Naive thymus-derived CD8-positive, alpha-beta T cell (primary cell): ENCODE measurements around the gene ZNF17. TPM values are rescaled to one million over a fixed set of nuclear protein-coding genes. Genes with fewer than 3 reads are reported as not detected.

Experiments used
- polyA plus RNA-seq, 3 donors: library from polyadenylated mRNA; unstranded; fragments of 300-500 nt; fragmentation: Illumina TruSeq; gene quantifications; one replicate each; pipeline ENCODE4 v1.2.3, GENCODE V29; 2021
- total RNA-seq, 8 experiments: library from RNA in 2 of 8; stranded (reverse) in 2 of 8; gene quantifications; one replicate each; pipeline ENCODE4 v1.2.3 and lab custom pipeline; 2021 to 2026

ZNF17 gene
- total and polyA plus RNA-seq, 5 experiments from 2014 or later: 2.9 to 27.1 (median 5.8) TPM

Other genes starting within 250 kb of the ZNF17 start
- not detected for gene DUXA, start 243.7 kb upstream of the ZNF17 start, total RNA-seq
- gene DUXA, start 243.7 kb upstream of the ZNF17 start, polyA plus RNA-seq: not detected
- 10 to 100 TPM; 77.4 to 77.6 TPM for gene ZNF264, start 219.7 kb upstream of the ZNF17 start, total RNA-seq
- gene ZNF264, start 219.7 kb upstream of the ZNF17 start, polyA plus RNA-seq: 10 to 100 TPM; 21.7 to 30.6 (median 29.2) TPM
- 1 to 10 TPM; 1.0 to 2.0 TPM for gene AURKC, start 180.1 kb upstream of the ZNF17 start, total RNA-seq
- gene AURKC, start 180.1 kb upstream of the ZNF17 start, polyA plus RNA-seq: not detected
- gene ZNF805, start 170.5 kb upstream of the ZNF17 start, total RNA-seq: 10 to 100 TPM; 22.3 to 24.3 TPM
- 1 to 10 TPM; 3.2 to 3.8 (median 3.6) TPM for gene ZNF805, start 170.5 kb upstream of the ZNF17 start, polyA plus RNA-seq
- 10 to 100 TPM; 74.4 to 85.3 TPM for gene ZNF460, start 130.7 kb upstream of the ZNF17 start, total RNA-seq
- gene ZNF460, start 130.7 kb upstream of the ZNF17 start, polyA plus RNA-seq: 1 to 10 TPM; 5.4 to 9.4 (median 6.0) TPM
- 10 to 100 TPM; 13.1 to 13.7 TPM for gene ZNF543, start 90.7 kb upstream of the ZNF17 start, total RNA-seq
- gene ZNF543, start 90.7 kb upstream of the ZNF17 start, polyA plus RNA-seq: 1 to 10 TPM in 2 of 3 donors, under 1 TPM in 1; 0.98 to 6.4 (median 2.7) TPM
- 10 to 100 TPM; 17.2 TPM for gene ZNF304, start 59.9 kb upstream of the ZNF17 start, total RNA-seq
- 1 to 10 TPM; 1.5 to 3.3 (median 1.7) TPM for gene ZNF304, start 59.9 kb upstream of the ZNF17 start, polyA plus RNA-seq
- 10 to 100 TPM; 12.2 to 15.6 TPM for gene TRAPPC2B, start 47.6 kb upstream of the ZNF17 start, total RNA-seq
- 10 to 100 TPM; 15.0 to 20.5 (median 19.1) TPM for gene TRAPPC2B, start 47.6 kb upstream of the ZNF17 start, polyA plus RNA-seq
- gene ZNF547, start 47.6 kb upstream of the ZNF17 start, total RNA-seq: 1 to 10 TPM; 7.3 to 7.4 TPM
- gene ZNF547, start 47.6 kb upstream of the ZNF17 start, polyA plus RNA-seq: 1 to 10 TPM in 1 of 3 donors, under 1 TPM in 2; 0.28 to 1.2 (median 0.34) TPM
- gene ZNF548, start 21.3 kb upstream of the ZNF17 start, total RNA-seq: 10 to 100 TPM; 91.9 to 96.6 TPM
- gene ZNF548, start 21.3 kb upstream of the ZNF17 start, polyA plus RNA-seq: 10 to 100 TPM; 11.8 to 16.5 (median 12.2) TPM
- 10 to 100 TPM; 19.4 to 20.3 TPM for gene ZNF749, start 24.2 kb downstream of the ZNF17 start, total RNA-seq
- 10 to 100 TPM in 2 of 3 donors, 1 to 10 TPM in 1; 8.6 to 35.4 (median 22.2) TPM for gene ZNF749, start 24.2 kb downstream of the ZNF17 start, polyA plus RNA-seq
- gene VN1R1, start 46.0 kb downstream of the ZNF17 start, total RNA-seq: 1 to 10 TPM; 1.4 to 2.2 TPM
- gene VN1R1, start 46.0 kb downstream of the ZNF17 start, polyA plus RNA-seq: under 1 TPM; 0.17 to 0.32 (median 0.20) TPM
- 10 to 100 TPM; 20.9 to 23.8 TPM for gene ZNF772, start 66.4 kb downstream of the ZNF17 start, total RNA-seq
- 1 to 10 TPM; 2.6 to 3.4 (median 2.9) TPM for gene ZNF772, start 66.4 kb downstream of the ZNF17 start, polyA plus RNA-seq
- 10 to 100 TPM; 29.2 to 31.2 TPM for gene ZNF419, start 76.6 kb downstream of the ZNF17 start, total RNA-seq
- 10 to 100 TPM in 1 of 3 donors, 1 to 10 TPM in 2; 5.6 to 12.3 (median 5.8) TPM for gene ZNF419, start 76.6 kb downstream of the ZNF17 start, polyA plus RNA-seq
- 10 to 100 TPM; 25.2 to 30.9 TPM for gene ZNF773, start 88.8 kb downstream of the ZNF17 start, total RNA-seq
- gene ZNF773, start 88.8 kb downstream of the ZNF17 start, polyA plus RNA-seq: 10 to 100 TPM in 1 of 3 donors, 1 to 10 TPM in 2; 8.7 to 18.6 (median 8.9) TPM
- 10 to 100 TPM; 24.7 to 25.5 TPM for gene ZNF549, start 116.2 kb downstream of the ZNF17 start, total RNA-seq
- 1 to 10 TPM; 6.3 to 9.1 (median 8.6) TPM for gene ZNF549, start 116.2 kb downstream of the ZNF17 start, polyA plus RNA-seq
- gene ZNF550, start 148.7 kb downstream of the ZNF17 start, total RNA-seq: 10 to 100 TPM; 49.5 to 51.1 TPM
- 10 to 100 TPM in 1 of 3 donors, 1 to 10 TPM in 2; 4.1 to 17.8 (median 6.1) TPM for gene ZNF550, start 148.7 kb downstream of the ZNF17 start, polyA plus RNA-seq
- gene ZNF416, start 167.8 kb downstream of the ZNF17 start, total RNA-seq: 10 to 100 TPM; 14.4 to 16.0 TPM
- 1 to 10 TPM; 4.1 to 7.6 (median 4.3) TPM for gene ZNF416, start 167.8 kb downstream of the ZNF17 start, polyA plus RNA-seq
- 10 to 100 TPM; 23.9 to 24.9 TPM for gene ZIK1, start 173.0 kb downstream of the ZNF17 start, total RNA-seq
- 10 to 100 TPM in 1 of 3 donors, 1 to 10 TPM in 2; 4.2 to 11.4 (median 7.9) TPM for gene ZIK1, start 173.0 kb downstream of the ZNF17 start, polyA plus RNA-seq
- gene ZNF530, start 188.7 kb downstream of the ZNF17 start, total RNA-seq: 10 to 100 TPM; 11.6 to 14.2 TPM
- gene ZNF530, start 188.7 kb downstream of the ZNF17 start, polyA plus RNA-seq: 1 to 10 TPM in 2 of 3 donors, under 1 TPM in 1; 0.98 to 5.6 (median 5.4) TPM
- gene ZNF134, start 203.1 kb downstream of the ZNF17 start, total RNA-seq: 10 to 100 TPM; 45.6 to 48.1 TPM
- gene ZNF134, start 203.1 kb downstream of the ZNF17 start, polyA plus RNA-seq: 10 to 100 TPM in 2 of 3 donors, 1 to 10 TPM in 1; 9.6 to 15.1 (median 13.7) TPM
- 10 to 100 TPM; 49.9 to 56.6 TPM for gene ZNF211, start 222.0 kb downstream of the ZNF17 start, total RNA-seq
- 10 to 100 TPM; 13.5 to 18.5 (median 15.5) TPM for gene ZNF211, start 222.0 kb downstream of the ZNF17 start, polyA plus RNA-seq